CD4-positive, alpha-beta T cell treated with Interleukin-4 for 1 hour (primary cell): ENCODE data around the gene EPB42.
A peak's percentile ranks its signal among the peaks of the same experiment; 100 is the strongest.
"Not testable (repeated sequence)": the region's sequence is repeated elsewhere in the genome, so short reads cannot be mapped to it uniquely, and the experiment has no call there.

Source experiments
- DNase-seq, 2 donors: peaks; one replicate each; pipeline ENCODE4 v3.0.0-alpha.2; 2020 to 2022

The EPB42 gene

DNA sequence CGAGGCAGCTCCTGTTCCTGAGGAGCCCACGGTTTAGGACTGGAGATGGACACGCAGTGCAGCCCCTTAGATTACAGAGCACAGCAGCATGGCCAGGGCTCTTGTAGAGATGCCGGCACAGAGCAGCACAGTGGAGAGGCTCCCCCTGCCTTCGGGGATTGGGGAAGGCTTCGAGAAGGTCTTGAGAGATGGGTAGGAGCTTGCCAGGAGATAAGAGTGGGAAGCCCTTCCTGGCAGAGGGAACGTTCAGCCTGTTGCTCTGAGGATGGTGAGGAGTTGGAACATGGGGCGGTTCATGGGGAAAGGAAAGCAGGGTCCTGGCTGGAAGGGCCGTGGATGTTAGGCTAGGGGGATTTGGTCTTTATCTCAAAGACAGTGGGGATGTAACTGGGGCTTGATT is 10.0 kb downstream of the EPB42 start:
- no peak for DNase-seq

DNA sequence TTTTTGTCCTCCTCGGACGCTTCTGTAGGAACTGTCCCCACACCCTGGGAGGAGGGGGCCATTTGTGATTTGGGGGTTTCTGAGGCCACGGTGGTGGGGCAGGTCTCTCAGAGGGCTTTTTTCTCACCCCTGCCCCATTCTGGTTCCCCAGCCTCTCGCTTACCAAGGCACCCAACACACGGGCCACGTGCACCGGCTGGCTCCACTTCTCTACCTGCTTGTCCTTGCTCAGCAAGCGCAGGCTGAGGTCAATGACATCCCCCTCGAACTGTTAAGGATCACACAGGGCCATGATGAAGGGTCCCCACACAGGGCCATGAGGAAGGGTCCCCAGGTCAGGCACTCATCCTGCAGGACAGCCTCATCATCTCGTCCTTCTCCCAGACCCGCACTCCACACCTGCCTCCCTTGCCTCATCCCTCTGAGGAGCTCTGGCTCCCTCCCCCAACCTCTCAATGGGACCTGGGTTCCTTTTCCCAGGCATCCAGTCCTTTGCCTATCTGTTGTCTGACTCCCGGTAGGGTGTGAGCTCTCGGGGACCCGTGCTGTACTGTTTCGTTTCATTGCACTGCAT is 10.6 kb downstream of the EPB42 start:
- no peak for DNase-seq

DNA sequence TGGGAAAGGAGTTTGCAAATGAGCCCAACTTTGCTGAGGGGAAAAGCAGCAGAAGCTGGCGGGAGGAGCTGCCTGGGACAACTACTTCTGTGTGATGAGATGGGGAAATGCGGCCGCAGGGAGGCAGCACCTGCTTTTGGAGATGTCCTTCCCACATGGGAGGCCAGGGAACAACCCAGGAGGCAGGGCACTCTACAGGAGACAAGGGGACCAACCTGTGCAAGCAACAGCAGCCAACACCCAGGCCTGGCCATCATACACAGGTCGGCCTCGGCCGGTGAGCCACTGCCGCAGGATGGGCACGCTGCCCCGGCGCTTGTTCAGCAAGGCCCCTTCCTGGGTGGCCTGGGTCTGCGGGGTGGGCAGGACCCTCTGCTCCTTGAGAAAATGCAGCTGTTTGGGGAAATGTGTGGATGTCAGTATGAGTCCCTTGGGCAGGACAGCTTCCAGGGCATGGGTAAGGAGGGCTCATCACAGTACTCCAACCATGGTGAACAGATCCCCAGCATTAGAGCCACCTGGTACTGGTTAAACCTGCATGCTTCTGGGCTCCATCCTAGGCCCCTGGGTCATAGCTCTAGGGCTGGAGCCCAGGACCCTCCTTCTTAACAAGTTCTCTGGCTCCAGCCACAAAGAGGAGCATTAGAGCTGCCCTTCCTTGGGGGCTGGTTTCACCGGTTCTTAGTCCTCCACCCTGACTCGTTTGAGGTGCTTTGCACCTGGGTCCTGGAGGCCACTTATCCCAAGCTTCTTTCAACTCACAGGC is 11.6 kb downstream of the EPB42 start:
- no peak for DNase-seq

DNA sequence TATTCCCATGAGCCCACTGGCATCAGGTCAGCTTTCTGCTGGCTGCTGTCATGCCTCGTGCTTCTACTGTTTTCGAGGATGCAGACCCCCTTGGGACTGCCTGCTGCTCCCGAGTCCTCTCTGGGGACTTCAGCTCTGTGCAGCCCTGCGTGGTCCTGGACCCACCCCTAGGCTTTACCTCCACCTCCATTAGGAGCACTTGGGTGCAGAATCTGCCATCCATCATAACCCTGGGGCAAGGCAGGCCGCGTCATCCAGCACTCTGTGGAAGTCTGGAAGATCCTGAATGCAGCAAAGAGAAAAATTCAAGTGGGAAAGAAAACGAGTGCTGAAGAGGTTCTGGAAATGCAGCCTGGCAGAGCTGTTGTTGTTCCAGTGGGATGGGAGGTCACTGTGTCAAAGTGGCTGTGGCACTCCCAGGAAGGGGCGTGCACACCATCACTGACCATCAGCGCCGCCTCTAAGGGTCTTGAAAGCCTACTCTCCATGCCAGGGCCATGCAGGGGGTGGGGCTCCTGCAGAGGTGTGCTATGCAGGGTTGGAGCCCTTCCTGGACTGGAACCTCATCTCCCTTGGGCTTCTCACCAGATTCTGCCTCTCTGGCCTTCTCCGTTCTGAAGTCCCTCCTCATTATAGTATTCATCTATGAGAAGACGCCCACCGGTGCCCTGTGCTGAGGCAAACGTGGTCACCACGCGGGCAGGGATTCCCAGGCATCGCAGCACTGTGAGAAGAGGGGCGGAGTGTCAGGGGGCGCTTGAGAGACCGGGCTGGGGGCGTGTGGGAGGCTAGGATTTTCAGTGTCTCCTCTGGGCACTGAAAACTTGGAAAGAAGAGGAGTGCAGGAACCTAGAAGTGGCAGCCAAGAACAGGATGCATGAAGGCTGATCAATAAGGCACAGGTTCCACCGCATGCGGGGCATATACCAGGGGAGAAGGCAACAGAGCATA is 12.5 kb downstream of the EPB42 start:
- DNase-seq: no peak

DNA sequence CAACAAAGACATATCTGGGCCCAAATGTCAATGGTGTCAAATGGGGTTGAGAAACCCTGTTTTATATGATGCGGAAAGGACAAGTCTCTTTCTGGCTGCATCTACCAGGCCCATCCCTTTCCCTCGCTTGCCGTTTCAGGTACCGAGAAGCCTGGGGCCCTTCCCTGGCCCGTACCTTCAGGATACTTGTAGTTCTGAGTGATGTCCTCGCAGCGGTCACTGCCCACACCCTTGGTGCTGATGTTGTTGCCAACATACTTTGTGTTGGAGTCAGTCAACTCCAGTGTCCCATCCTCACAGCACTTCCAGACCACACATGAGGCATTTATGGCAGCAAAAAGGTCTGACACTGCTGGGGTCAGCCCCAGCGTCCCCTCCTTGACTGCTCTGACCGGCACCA is 13.8 kb downstream of the EPB42 start:
- no peak for DNase-seq

DNA sequence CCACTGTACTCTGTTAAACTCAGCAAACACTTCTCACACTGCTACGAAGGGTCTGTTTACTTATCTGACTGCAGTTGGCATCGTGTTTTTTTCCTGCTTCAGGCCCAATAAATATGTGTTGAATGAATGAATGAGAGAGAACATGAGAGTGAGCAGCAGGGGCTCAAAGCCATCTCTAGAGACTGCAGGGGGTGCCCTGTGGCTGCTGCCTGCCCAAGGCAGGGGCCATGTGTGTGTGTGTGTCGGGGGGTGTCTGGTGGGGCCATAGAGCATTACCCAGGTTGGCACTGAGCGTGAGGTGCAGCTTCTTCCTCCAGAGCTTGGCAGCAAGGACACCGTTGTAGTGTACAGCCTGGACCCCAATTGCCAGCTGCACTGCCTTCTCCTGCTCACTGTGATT is 14.8 kb downstream of the EPB42 start:
- DNase-seq: no peak

DNA sequence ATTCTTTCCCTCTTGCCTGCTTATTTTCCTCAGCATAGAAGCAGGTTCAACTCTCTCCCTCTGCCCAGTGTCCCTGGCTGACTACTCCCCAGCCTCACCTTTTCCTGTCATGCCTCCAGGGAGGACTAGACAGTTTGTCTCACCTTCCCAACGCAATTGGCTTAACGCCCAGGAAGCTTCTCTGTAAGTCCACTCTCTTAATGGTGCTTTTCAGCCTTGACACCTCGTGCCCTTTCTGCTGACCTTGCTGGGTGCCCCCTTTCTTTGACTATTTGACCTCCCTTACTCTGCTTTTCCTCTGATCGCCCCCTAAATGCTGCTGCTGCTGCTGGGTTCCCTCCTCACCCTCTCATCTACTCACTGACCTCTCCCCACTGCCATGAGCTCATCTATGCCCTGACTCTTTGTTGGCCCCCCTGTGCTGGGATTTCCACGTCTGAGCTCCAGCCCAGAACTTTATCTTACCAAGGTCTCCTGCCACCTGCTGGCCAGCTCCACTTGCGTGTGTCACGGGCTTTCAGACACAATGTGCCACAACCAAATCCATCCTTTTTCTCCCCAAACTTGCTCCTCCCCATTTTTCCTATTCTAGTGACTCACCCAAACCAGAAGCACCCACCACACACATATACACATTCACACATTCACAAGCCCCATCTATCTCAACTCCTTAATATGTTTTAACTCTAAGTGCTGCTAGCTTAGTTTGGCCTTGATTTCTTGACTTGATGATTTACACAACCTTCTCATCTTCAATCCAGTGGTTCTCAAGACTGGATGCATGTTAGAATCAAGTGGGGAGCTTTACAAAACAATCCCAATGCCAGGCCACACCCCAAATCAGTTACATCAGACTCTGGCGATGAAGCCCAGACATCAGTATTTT is 16.6 kb downstream of the EPB42 start:
- DNase-seq: peak; percentile 36 to 40

DNA sequence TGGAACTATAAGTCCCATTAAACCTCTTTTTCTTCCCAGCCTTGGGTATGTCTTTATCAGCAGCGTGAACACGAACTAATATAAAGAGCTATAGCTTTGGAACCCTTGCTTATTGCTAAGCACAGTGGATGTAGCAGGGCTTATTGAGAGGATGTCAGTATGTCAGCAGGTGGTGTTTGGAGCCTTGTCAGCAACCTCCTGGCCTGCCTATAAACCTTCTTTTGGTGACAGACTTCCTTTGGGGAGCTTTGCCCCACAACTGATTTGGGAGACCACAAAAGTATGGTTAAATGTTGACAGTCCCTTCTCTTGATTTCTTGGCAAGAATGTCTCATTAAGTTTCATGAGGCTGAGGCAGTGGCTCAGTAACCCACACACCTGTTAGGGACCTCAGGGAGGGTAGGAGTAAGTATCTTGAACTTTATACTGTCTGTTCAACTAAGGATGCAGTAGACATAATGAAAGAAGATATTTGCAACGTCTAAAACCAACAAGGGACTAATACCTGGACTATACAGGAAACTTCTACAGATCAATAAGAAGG is 20.8 kb downstream of the EPB42 start:
- no peak for DNase-seq

DNA sequence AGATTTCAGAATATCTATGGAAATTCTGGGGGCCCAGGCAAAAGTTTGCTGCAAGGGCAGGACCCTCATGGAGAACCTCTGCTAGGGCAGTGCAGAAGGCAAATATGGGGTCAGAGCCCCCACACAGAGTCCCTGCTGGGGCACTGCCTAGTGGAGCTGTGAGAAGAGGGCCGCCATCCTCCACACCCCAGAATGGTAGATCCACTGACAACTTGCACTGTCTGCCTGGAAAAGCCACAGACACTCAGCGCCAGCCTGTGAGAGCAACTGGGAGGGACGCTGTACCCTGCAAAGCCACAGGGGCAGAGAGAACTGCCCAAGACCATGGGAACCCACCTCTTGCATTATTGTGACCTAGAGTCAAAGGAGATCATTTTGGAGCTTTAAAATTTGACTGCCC is 21.8 kb downstream of the EPB42 start:
- no peak for DNase-seq

DNA sequence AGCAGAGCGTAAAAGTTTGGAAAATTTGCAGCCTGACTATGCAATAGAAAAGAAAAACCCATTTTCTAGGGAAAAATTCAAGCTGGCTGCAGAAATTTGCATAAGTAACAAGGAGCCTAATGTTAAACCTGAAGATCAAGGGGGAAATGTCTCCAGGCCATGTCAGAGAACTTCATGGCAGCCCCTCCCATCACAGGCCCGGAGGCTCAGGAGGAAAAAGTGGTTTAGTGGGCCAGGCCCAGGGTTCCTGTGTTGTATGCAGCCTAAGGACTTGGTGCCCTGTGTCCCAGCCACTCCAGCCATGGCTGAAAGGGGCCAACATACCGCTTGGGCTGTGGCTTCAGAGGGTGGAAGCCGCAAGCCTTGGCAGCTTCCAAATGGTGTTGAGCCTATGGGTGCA is 22.3 kb downstream of the EPB42 start:
- not testable (repeated sequence) for DNase-seq

DNA sequence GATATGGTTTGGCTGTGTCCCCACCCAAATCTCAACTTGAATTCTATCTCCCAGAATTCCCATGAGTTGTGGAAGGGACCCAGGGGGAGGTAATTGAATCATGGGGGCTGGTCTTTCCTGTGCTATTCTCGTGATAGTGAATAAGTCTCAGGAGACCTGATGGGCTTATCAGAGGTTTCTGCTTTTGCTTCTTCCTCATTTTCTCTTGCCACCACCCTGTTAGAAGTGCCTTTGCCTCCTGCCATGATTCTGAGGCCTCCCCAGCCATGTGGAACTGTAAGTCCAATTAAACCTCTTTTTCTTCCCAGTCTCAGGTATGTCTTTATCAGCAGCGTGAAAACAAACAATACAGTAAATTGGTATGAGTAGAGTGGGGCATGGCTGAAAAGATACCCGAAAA is 23.0 kb downstream of the EPB42 start:
- not testable (repeated sequence) for DNase-seq

DNA sequence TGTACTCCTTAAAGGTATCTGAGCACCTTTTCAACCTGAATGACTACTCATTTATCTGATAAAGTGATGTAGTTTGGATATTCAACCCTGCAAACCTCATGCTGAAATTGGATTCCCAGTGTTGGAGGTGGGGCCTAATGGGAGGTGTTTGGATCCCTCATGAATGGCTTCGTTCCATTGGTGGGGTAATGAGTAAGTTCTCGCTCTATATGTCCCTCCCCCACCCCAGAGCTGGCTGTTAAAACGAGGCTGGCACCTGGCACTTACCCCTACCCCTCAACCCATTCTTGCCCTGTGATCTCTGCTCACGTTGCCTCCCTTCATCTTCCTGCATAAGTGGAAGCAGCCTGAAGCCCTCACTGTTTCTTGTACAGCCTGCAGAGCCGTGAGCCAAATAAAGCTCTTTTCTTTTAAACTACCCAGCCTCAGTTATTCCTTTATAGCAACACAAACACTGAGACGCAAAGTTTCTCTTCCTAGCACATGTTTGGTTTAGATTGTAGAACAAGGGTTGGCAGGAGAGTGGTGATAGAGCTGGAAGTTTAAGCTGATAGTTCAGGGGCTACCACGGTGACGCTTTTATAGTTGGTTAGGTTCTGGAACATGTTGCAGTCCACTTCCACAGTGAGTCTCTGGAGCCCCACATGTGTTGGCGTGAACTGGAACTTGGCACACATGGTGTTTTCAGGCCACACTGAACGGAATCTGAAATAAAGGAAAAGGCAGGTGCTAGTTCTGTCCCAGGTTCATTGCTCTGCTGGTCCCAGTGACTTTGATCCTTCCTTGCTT is 23.9 kb downstream of the EPB42 start:
- DNase-seq: no peak

DNA sequence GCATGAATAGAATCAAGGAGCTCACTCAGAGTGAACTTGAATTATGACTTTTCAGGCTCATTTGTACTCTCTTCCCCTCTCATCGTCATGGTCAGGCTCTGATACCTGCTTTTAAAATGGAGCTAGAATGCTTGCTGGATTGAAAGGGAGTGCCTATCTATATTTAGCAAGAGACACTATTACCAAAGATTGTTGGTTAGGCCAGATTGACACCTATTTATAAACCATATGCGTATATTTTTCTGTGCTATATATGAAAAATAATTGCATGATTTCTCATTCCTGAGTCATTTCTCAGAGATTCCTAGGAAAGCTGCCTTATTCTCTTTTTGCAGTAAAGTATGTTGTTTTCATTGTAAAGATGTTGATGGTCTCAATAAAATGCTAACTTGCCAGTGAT is 26.0 kb downstream of the EPB42 start:
- DNase-seq: no peak

DNA sequence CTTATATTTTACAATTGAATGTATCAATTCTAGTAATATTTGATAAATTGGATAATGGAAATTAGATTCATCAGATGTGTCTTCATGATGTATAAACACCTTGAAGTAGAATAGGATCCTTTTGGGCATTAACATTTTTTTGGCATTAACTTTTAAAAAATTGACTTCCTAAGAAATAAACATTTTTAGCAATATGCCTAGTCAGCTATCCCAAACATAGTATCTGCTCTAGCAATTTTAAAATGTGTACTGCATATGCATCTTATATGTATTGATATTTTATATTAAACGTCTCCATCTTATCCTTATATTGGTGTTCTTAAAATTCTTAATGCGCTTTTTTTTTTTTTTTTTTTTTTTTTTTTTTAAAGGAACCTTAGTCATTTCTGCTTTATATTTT is 27.1 kb downstream of the EPB42 start:
- no peak for DNase-seq

DNA sequence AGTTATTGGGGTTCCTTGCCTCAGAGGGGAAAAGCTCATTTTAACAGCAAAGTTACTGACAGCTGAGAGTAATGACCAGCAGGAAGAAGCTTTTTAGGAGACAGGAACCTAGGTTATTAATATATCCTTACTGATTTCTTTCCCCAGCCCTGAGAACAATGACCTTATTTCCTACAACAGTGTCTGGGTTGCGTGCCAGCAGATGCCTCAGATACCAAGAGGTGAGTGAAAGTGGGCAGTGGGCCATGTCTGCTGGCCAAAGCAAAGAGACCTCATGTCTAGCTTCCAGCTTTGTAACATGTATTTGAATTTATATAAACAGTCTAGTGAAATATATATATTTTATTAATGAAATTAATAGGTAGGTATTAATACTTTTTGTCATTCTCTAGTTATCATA is 30.6 kb downstream of the EPB42 start:
- no peak for DNase-seq

DNA sequence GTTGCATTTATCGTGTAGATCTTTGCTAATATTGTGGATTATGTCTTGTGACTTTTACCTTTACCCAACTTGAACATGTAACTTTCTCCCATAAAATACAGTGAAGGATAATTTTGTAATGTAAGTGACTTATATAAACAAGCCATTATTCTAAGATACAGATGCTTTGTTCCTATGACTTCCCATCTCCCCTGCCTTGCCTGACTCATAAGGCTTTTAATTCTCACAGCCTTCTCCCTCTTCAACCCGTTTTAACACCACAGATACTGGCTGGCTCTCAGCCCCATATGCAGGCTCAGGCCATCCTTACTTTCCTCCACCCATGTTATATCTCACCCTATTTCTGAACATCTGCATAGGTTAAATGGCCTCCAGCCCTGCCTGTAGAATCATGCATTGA is 31.5 kb downstream of the EPB42 start:
- DNase-seq: no peak

DNA sequence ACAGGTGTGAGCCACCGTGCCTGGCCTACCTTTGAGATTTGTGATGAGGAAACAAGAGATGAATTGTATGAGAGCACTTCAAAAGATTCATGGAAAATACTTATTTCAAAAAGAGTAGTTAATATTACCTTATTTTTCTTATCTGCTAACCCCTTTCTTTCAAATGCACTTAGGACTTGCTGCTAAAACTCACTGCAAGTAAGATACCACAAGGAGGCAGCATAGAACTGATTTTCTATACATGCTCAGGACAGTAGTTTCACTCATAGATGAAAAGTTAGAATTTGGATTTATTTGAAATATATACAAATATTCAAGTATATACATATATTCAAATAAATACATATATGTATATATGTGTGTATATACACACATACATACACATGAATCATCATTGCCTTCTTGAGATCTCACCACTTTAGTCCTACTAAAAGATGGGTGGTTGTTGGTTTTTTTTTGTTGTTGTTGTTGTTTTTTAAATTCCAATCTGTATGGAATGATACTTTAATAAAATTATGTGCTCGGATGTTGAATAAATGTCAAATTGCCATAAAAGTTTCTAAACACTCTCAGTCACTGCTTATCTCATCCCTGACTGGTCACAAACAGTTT is 33.2 kb downstream of the EPB42 start:
- DNase-seq: peak in 1 of 2 donors; percentile 67

DNA sequence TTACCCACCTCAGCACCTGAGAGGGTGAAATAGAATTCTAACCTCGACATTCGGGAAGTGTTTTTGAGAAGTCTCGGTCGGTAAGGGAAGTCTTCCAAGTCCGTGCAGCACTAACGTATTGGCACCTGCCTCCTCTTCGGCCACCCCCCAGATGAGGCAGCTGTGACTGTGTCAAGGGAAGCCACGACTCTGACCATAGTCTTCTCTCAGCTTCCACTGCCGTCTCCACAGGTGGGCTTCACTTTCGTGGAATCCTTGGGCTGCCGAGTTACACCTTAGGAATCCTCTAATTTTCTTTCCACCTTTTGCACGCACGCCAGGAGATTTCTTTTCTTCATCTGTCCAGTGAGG is 34.8 kb downstream of the EPB42 start:
- DNase-seq: no peak

DNA sequence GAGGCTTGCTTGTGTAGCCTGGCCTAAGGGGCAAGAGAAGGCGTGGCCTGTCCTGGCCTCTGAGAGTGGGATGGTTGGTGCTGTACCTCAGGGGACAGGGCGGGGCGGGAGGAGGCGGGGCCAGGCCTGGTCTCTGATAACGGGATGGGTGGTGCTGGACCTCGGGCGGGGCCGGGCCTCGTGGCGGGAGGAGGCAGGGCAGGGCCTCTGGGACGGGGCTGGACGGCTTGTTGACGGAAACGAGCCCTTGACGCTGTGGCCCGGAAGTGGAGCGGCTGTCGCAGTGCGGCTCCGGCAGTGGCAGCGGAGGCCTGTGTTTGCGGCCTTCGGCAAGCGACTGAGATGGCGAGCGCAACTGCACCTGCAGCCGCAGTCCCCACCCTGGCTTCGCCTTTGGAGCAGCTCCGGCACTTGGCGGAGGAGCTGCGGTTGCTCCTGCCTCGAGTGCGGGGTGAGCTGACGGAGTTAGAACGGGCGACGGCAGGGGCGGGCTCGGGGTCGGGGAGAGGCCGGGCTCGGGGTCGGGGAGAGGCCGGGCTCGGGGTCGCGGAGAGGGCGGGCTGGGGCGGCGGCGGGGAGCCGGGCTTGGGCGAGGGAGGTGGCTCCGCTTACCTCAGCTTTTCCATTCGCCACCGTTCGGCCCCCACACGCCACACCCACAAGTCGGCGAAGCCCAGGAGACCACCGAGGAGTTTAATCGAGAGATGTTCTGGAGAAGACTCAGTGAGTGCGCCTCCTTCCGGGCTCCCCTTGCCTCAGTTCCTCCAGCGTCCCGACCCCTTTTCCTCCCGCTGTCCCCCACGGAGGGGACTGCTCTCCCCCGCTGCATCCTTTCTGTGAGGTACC is 35.4 kb downstream of the EPB42 start, which contains the start of gene CCNDBP1:
Gene CCNDBP1, plus strand, starts transcription at position 247 of the 846 bp plus-strand sequence. Its CDS starts 96 bp downstream, at position 343.
- peak; percentile 93 for DNase-seq
